ENCODE data around the gene SKP2.

- no peak for TF ChIP-seq CTCF (IDR thresholded peaks at IDR 0.05)
- no peak for TF ChIP-seq POLR2A (IDR thresholded peaks at IDR 0.05)
These were observed 50.6 kb downstream of the SKP2 start for GRCh38 chr5:36202521-36202961.
